Adrenal gland (tissue), 12 donors: ENCODE results near the gene EML6. TPM values are rescaled to one million over a fixed set of nuclear protein-coding genes. Genes with fewer than 3 reads are reported as not detected.
A peak's percentile ranks its signal among the peaks of the same experiment; 100 is the strongest.

Experiments
- DNase-seq, 7 donors: peaks; one replicate each; pipeline ENCODE4 v3.0.0-alpha.2; 2019 to 2020
- H3K27ac ChIP-seq, 5 donors: fragments of 200-600 bp; sonication (generic) in 4 of 5; 1 replicate in 3 of 5; 2 replicates in 2 of 5; pipeline versions ENCODE4 v1.5.1 to v1.8.0; 2016 to 2020; ENCODE audit warnings: mild to moderate bottlenecking in 1 of 5
- H3K27me3 ChIP-seq: fragments of 200-600 bp; 2 replicates; pipeline ENCODE4 v1.8.0; 2021
- H3K36me3 ChIP-seq, 2 donors: fragments of 200-600 bp; replicated peaks in 1 of 2; 1 replicate in 1 of 2; 2 replicates in 1 of 2; pipeline versions ENCODE4 v1.5.1 to v1.8.0; 2018 to 2022
- H3K4me1 ChIP-seq, 2 donors: fragments of 200-600 bp; replicated peaks in 1 of 2; 1 replicate in 1 of 2; 2 replicates in 1 of 2; pipeline versions ENCODE4 v1.5.1 to v1.8.0; 2018 to 2021
- H3K4me3 ChIP-seq, 4 donors: fragments of 200-600 bp; sonication (generic) in 3 of 4; one replicate each; pipeline ENCODE4 v1.5.1; 2016 to 2018
- H3K9me3 ChIP-seq, 3 donors: fragments of 200-600 bp; sonication (generic) in 1 of 3; replicated peaks in 1 of 3; 1 replicate in 2 of 3; 2 replicates in 1 of 3; pipeline versions ENCODE4 v1.5.1 to v1.8.0; 2016 to 2021
- POLR2A ChIP-seq, 2 donors: fragments of 450-650 bp; IDR thresholded peaks; one replicate each; pipeline ENCODE4 v1.6.1; 2017; ENCODE audit warnings: antibody characterized with exemption in 2 of 2, mild to moderate bottlenecking in 2 of 2, moderate library complexity in 1 of 2
- WGBS, 4 donors: extraction: QIAGEN DNeasy Blood & Tissue Kit in 2 of 4; methylation state at CpG; one replicate each; pipeline versions ENCODE4 v1.1.5 to v1.1.7; 2013 to 2017; 5-methylcytosine and 5-hydroxymethylcytosine counted together
- intact Hi-C, 2 donors: fragments of 100-400 bp; cut with DNase I; formaldehyde crosslinking; loops; one replicate each; pipeline versions ENCODE4 v1.14.1 to v1.15.0; 2022 to 2023
- polyA plus RNA-seq, 3 donors: library from polyadenylated mRNA; stranded (reverse); fragments of 200-250 nt in 2 of 3; fragments of 350-450 nt in 1 of 3; fragmentation: Illumina TruSeq in 1 of 3; extraction: RNeasy Lipid Tissue Mini Kit (QIAGEN cat#74804) in 1 of 3; gene quantifications; one replicate each; pipeline ENCODE4 v1.2.3, GENCODE V29; 2013 to 2014
- total RNA-seq, 9 donors: library from RNA; depleted of rRNA in 4 of 9; stranded (reverse); fragments of >200 nt in 4 of 9; fragments of 120-200 nt in 1 of 9; fragmentation: NEBNext Ultra II Directional in 1 of 9; extraction: Animal tissue kit (Norgen Biotek cat#: 25700) in 1 of 9; gene quantifications; one replicate each; pipeline versions ENCODE4 v1.1.0 to v1.2.4, GENCODE V29; 2013 to 2023
- TF ChIP-seq, protein P1 (sequence below), 6 experiments: fragments of 450-650 bp in 4 of 6; fragments of 200-600 bp in 2 of 6; sonication (generic) in 1 of 6; IDR thresholded peaks; 1 replicate in 5 of 6; 2 replicates in 1 of 6; pipeline versions ENCODE4 v1.5.1 to v1.8.0; 2016 to 2021; ENCODE audit warnings: antibody characterized with exemption in 6 of 6, mild to moderate bottlenecking in 2 of 6, moderate library complexity in 1 of 6
- donor health status: healthy with polysubstance abuse.
- donor health status: Bipolar disorder and iron deficiency.
- donor health status: DM: yes; HTN: yes; CAD: no.
- donor health status: DM: no; HTN: no; CAD: no.
- donor health status: DM: no; HTN: no; CAD: no.
- donor health status: DM: yes; HTN: yes; CAD: no.

The EML6 gene
- total and polyA plus RNA-seq, 12 donors = 6.0 to 19.3 (median 10.9) TPM

DNA sequence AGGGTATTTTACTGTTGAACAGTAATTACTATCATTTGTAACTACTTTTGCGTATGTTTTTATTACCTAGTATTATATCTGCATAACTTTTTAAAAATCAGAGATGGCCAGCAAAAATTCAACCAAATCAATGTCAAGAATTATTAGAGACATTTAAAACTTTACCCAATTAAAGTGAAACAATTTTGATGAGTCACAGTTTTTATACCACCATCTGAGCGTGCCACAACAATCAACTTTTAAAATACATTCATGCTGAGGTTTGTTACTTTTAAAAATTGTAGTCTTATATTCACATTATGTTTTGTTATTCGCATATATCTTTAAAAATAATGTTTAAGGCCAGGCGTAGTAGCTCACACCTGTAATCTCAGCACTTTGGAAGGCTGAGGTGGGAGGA is 211.9 kb downstream of the EML6 start:
- intact Hi-C loops = no loop called here
- no peak for TF ChIP-seq POLR2A (IDR thresholded peaks at IDR 0.05)
- TF ChIP-seq, protein P1, sequence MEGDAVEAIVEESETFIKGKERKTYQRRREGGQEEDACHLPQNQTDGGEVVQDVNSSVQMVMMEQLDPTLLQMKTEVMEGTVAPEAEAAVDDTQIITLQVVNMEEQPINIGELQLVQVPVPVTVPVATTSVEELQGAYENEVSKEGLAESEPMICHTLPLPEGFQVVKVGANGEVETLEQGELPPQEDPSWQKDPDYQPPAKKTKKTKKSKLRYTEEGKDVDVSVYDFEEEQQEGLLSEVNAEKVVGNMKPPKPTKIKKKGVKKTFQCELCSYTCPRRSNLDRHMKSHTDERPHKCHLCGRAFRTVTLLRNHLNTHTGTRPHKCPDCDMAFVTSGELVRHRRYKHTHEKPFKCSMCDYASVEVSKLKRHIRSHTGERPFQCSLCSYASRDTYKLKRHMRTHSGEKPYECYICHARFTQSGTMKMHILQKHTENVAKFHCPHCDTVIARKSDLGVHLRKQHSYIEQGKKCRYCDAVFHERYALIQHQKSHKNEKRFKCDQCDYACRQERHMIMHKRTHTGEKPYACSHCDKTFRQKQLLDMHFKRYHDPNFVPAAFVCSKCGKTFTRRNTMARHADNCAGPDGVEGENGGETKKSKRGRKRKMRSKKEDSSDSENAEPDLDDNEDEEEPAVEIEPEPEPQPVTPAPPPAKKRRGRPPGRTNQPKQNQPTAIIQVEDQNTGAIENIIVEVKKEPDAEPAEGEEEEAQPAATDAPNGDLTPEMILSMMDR (IDR thresholded peaks at IDR 0.05) = no peak
- WGBS, 4 donors = 90 to 95% (median 93%) methylated on average over 4 of the region's 4 CpGs
- H3K36me3 ChIP-seq = no peaks in the 10 kb centered on the region
- no peaks in the 10 kb centered on the region for H3K4me1 ChIP-seq
- no peaks in the 10 kb centered on the region for H3K9me3 ChIP-seq
- DNase-seq = no peak
- no peak overlapping the region for H3K4me3 ChIP-seq
- no peaks in the 10 kb centered on the region for H3K27me3 ChIP-seq
- no peak overlapping the region for H3K27ac ChIP-seq

DNA sequence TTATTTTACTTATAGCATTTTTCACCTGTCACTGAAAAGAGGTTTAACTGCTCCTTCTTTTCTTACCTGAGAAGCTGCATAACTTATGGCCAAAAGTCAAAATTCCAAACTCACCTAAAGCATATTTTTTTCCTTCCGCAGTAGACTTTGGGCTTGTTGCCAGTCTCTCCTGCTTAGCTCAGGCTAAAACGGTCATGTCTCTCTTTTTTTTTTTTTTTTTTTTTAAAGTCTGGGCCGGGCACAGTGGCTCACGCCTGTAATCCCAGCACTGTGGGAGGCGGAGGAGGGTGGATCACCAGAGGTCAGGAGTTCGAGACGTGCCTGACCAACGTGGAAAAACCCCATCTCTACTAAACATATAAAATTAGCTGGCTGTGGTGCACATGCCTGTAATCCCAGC is 213.3 kb downstream of the EML6 start:
- no peak overlapping the region for H3K4me3 ChIP-seq
- TF ChIP-seq POLR2A (IDR thresholded peaks at IDR 0.05) = no peak
- TF ChIP-seq, protein P1 (IDR thresholded peaks at IDR 0.05) = no peak
- H3K36me3 ChIP-seq = no peaks in the 10 kb centered on the region
- DNase-seq = peak in 5 of 7 donors; percentile 42 to 56 (median 51)
- H3K4me1 ChIP-seq = no peaks in the 10 kb centered on the region
- 40 to 63% (median 45%) methylated on average over 8 of the region's 8 CpGs for WGBS, 4 donors
- no peaks in the 10 kb centered on the region for H3K9me3 ChIP-seq
- H3K27ac ChIP-seq = peak overlapping the region in 2 of 5 donors; percentile 44 to 46
- H3K27me3 ChIP-seq = no peaks in the 10 kb centered on the region
- intact Hi-C loops = no loop called here

DNA sequence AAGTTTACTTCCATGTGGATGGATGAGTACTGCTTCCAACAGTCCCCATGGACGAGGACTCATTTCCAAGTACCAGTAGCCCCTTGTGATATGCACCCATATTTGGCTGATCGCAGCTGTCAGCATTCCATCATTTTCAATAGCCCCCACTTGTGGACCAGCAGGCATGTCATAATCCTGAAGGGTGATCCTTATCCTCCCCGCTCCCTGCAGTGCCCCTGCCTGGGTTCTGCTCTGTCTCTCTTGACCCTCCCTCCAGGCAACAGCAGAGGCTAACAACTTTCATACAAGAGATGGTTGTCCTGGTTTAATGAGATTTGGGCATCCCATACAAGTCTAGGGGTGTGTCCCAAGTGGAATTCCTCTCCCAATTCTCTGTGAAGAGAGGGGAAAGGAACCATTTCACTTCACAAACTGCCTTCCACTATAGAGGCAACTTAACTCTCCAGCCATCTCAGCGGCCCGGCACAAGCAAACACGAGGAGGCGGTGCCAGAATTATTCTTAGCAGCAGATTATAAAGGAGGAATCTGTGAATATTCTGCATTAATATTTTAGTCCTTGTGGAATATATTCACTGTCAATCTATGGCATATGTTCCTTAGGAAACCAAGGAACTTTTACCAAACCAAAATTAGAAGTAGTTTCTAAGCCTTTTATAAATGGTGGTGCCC is 216.1 kb downstream of the EML6 start:
- no peaks in the 10 kb centered on the region for H3K9me3 ChIP-seq
- H3K36me3 ChIP-seq = no peaks in the 10 kb centered on the region
- no peak overlapping the region for H3K4me3 ChIP-seq
- no peak for TF ChIP-seq POLR2A (IDR thresholded peaks at IDR 0.05)
- TF ChIP-seq, protein P1 (IDR thresholded peaks at IDR 0.05) = no peak
- intact Hi-C loops = no loop called here
- DNase-seq = no peak
- H3K4me1 ChIP-seq = no peaks in the 10 kb centered on the region
- no peaks in the 10 kb centered on the region for H3K27me3 ChIP-seq
- 93 to 97% (median 94%) methylated on average over 7 of the region's 7 CpGs for WGBS, 4 donors
- H3K27ac ChIP-seq = no peak overlapping the region

DNA sequence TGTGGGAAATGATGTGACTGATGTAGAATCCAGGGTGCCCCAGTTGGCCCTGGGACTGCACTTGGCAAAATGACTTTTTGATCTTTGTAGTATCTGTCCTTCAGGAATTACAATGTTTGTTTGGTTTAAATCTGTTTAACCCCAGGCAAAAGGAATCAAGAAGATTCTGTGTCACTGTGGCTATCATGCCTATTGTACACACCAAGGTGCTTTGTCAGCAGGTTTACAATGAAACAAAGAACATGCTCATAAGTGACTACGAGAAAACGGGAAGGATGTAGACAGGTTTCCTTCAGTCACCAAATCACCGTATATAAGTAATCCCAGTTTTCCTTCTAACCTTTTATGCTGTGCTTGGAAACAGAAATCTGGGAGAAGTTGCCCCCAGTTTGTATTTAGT is 217.3 kb downstream of the EML6 start:
- intact Hi-C loops = no loop called here

More for the DNA sequence above, 217.3 kb downstream of the EML6 start:
- WGBS, 4 donors = 54 to 74% (median 64%) methylated on average over 3 of the region's 3 CpGs
- H3K9me3 ChIP-seq = no peaks in the 10 kb centered on the region
- no peak overlapping the region for H3K4me3 ChIP-seq
- H3K36me3 ChIP-seq = no peaks in the 10 kb centered on the region
- no peak overlapping the region for H3K27ac ChIP-seq
- H3K4me1 ChIP-seq = peaks cover 4 to 6% of the 10 kb centered on the region in 2 donors
- TF ChIP-seq, protein P1 (IDR thresholded peaks at IDR 0.05) = no peak
- TF ChIP-seq POLR2A (IDR thresholded peaks at IDR 0.05) = no peak
- no peak for DNase-seq
- H3K27me3 ChIP-seq = no peaks in the 10 kb centered on the region
